GM19193 (cell line): Measurements from ENCODE around the gene RTP5.

Experiments
- POLR2A ChIP-seq: IDR thresholded peaks from 4 replicates; pipeline ENCODE4 v1.6.1; 2011; ENCODE audit not compliant: insufficient read depth, insufficient read length; ENCODE audit errors: extremely low read depth

Gene RTP5

GRCh38 chr2:241862775-241863535, 6.6 kb upstream of the RTP5 start:
- TF ChIP-seq POLR2A, result no peak

GRCh38 chr2:241863536-241863954, 6.0 kb upstream of the RTP5 start:
- no peak for TF ChIP-seq POLR2A

GRCh38 chr2:241864168-241864849, 5.2 kb upstream of the RTP5 start:
- no peak for TF ChIP-seq POLR2A

GRCh38 chr2:241864850-241865213, 4.7 kb upstream of the RTP5 start:
- no peak for TF ChIP-seq POLR2A

- TF ChIP-seq POLR2A, result no peak
These were observed 4.0 kb upstream of the RTP5 start for GRCh38 chr2:241865416-241865956.

GRCh38 chr2:241865957-241866789, 3.4 kb upstream of the RTP5 start:
- TF ChIP-seq POLR2A, result no peak

GRCh38 chr2:241866790-241867645, 2.5 kb upstream of the RTP5 start:
- TF ChIP-seq POLR2A, result no peak

- TF ChIP-seq POLR2A, result no peak
These were observed 1.6 kb upstream of the RTP5 start for GRCh38 chr2:241867776-241868420.

GRCh38 chr2:241868661-241869081, 858 bp upstream of the RTP5 start:
- no peak for TF ChIP-seq POLR2A

GRCh38 chr2:241870081-241870541, 582 bp downstream of the RTP5 start:
- no peak for TF ChIP-seq POLR2A

GRCh38 chr2:241870611-241871537, 1.3 kb downstream of the RTP5 start:
- TF ChIP-seq POLR2A, result no peak

GRCh38 chr2:241871538-241872312, 2.2 kb downstream of the RTP5 start:
- TF ChIP-seq POLR2A, result no peak
